K562 (cell line): Measurements from ENCODE around the gene SS18L1. TPM values are rescaled to one million over a fixed set of nuclear protein-coding genes. Genes with fewer than 3 reads are reported as not detected.

Experiments
- ATAC-seq: fragments of 200-7000 bp; cut with Tn5 transposase; 3 replicates; pipeline ENCODE4 v1.9.1; 2020; ENCODE audit warnings: moderate library complexity
- BruUV-seq: library from RNA; stranded (reverse); fragments of 400-500 nt; replicated peaks from 2 replicates; lab custom pipeline; 2021; lab: Mats Ljungman, UMichigan
- CTCF ChIA-PET: fragments of 300-600 bp; formaldehyde crosslinking; extraction: SDS; loops from one replicate; lab custom pipeline; 2021; ENCODE audit warnings: low intra/inter-chr PET ratio; lab: Yijun Ruan, JAX
- POLR2A ChIA-PET: fragments of 300-600, 350-650 bp; sonication (Branson Sonifier 250); formaldehyde crosslinking; extraction: SDS; loops from one replicate; lab custom pipeline; 2021; ENCODE audit warnings: antibody characterized with exemption, inconsistent platforms; lab: Yijun Ruan, JAX
- DNase-seq, 4 experiments: peaks; one replicate each; pipeline versions ENCODE4 v3.0.0 to v3.0.0-alpha.2; 2011 to 2018; ENCODE audit warnings: low spot score in 3 of 4, mixed read lengths in 3 of 4; ENCODE audit errors: extremely low read depth in 1 of 4
- FAIRE-seq: peaks from 2 replicates; lab custom pipeline; 2011; peaks lifted over from hg19 to GRCh38; lab: Jason Lieb, UNC
- H2AFZ ChIP-seq: 2 replicates; pipeline ENCODE4 v1.6.0; 2011; ENCODE audit warnings: low read depth, low read length, control low read depth, inconsistent platforms
- H3K27ac ChIP-seq: fragments of 200-600 bp; 3 replicates; pipeline ENCODE4 v1.8.0; 2011; ENCODE audit warnings: low read depth, mild to moderate bottlenecking, control low read depth, inconsistent platforms, low read length, moderate library complexity, mixed read lengths; ENCODE audit errors: extremely low read depth
- H3K27me3 ChIP-seq, 2 experiments: fragments of 300-600 bp in 1 of 2; 2 replicates in 1 of 2; 3 replicates in 1 of 2; pipeline versions ENCODE4 v1.6.0 to v1.8.0; 2011; ENCODE audit warnings: inconsistent platforms in 2 of 2, low read length in 2 of 2, mild to moderate bottlenecking in 1 of 2, mixed read lengths in 1 of 2, moderate library complexity in 1 of 2; ENCODE audit not compliant: control insufficient read depth in 2 of 2, insufficient read depth in 2 of 2
- H3K36me3 ChIP-seq: fragments of 300-600 bp; 3 replicates; pipeline ENCODE4 v1.8.0; 2011; ENCODE audit warnings: mild to moderate bottlenecking, low read length, inconsistent platforms; ENCODE audit not compliant: control insufficient read depth, insufficient read depth
- H3K4me1 ChIP-seq, 2 experiments: fragments of 200-600 bp in 1 of 2; replicated peaks in 1 of 2; 2 replicates in 1 of 2; 3 replicates in 1 of 2; pipeline versions ENCODE4 v1.5.1 to v1.8.0; 2011; ENCODE audit warnings: inconsistent platforms in 2 of 2, low read length in 2 of 2, mild to moderate bottlenecking in 1 of 2, mixed read lengths in 1 of 2, moderate library complexity in 1 of 2; ENCODE audit not compliant: control insufficient read depth in 2 of 2, insufficient read depth in 2 of 2
- H3K4me2 ChIP-seq: 2 replicates; pipeline ENCODE4 v1.6.1; 2011; ENCODE audit warnings: low read length, control low read depth, inconsistent platforms, mixed read lengths; ENCODE audit not compliant: insufficient read depth
- H3K4me3 ChIP-seq: fragments of 200-600 bp; sonication (generic), shearing (Covaris generic); 2 replicates; pipeline ENCODE4 v1.5.1; 2016; ENCODE audit warnings: control low read depth, inconsistent platforms
- H3K79me2 ChIP-seq: fragments of 200-600 bp; 3 replicates; pipeline ENCODE4 v1.8.0; 2011; ENCODE audit warnings: low read length, inconsistent platforms; ENCODE audit not compliant: control insufficient read depth, insufficient read depth
- H3K9ac ChIP-seq, 2 experiments: 2 replicates each; pipeline versions ENCODE4 v1.6.0 to v1.6.1; 2011; ENCODE audit warnings: low read depth in 2 of 2, low read length in 2 of 2, control low read depth in 1 of 2, inconsistent platforms in 1 of 2, mild to moderate bottlenecking in 1 of 2, mixed read lengths in 1 of 2; ENCODE audit not compliant: insufficient read depth in 1 of 2
- H3K9me1 ChIP-seq: one replicate; pipeline ENCODE4 v1.6.0; 2011; ENCODE audit warnings: inconsistent platforms, mild to moderate bottlenecking, low read length, moderate library complexity; ENCODE audit not compliant: control insufficient read depth, insufficient read depth
- H3K9me3 ChIP-seq: replicated peaks from 2 replicates; pipeline ENCODE4 v1.5.1; 2011; ENCODE audit warnings: low read depth, low read length, inconsistent platforms; ENCODE audit not compliant: control insufficient read depth, insufficient read depth
- H4K20me1 ChIP-seq: replicated peaks from 2 replicates; pipeline ENCODE4 v1.6.1; 2011; ENCODE audit warnings: low read length, inconsistent platforms, mixed read lengths; ENCODE audit not compliant: control insufficient read depth, insufficient read depth
- BACH1 ChIP-seq: fragments of 200-800 bp; sonication (Bioruptor generic); IDR thresholded peaks from 2 replicates; pipeline ENCODE4 v1.6.1; 2016; ENCODE audit warnings: missing genetic modification characterization, missing compliant biosample characterization
- DNMT1 ChIP-seq: fragments of 450-650 bp; IDR thresholded peaks from 2 replicates; pipeline ENCODE4 v1.6.1; 2016; ENCODE audit warnings: antibody characterized with exemption, mild to moderate bottlenecking
- FOXJ2 ChIP-seq: fragments of 200-800 bp; sonication (Bioruptor generic); IDR thresholded peaks from 2 replicates; pipeline ENCODE4 v1.6.1; 2016; ENCODE audit warnings: missing genetic modification characterization, missing compliant biosample characterization
- FUS ChIP-seq: fragments of 200-400 bp; formaldehyde crosslinking; optimal IDR thresholded peaks from 2 replicates; pipeline ENCODE3; 2017; ENCODE audit warnings: low read depth, low read length
- HDAC3 ChIP-seq: fragments of 450-650 bp; IDR thresholded peaks from 2 replicates; pipeline ENCODE4 v1.6.1; 2018; ENCODE audit warnings: borderline replicate concordance, mild to moderate bottlenecking, moderate library complexity; ENCODE audit not compliant: partially characterized antibody
- ILK ChIP-seq: fragments of 450-650 bp; IDR thresholded peaks from 2 replicates; pipeline ENCODE4 v1.6.1; 2016; ENCODE audit warnings: missing genetic modification characterization, low read depth, mild to moderate bottlenecking, missing compliant biosample characterization, moderate library complexity, borderline replicate concordance
- NFATC3 ChIP-seq: fragments of 450-650 bp; IDR thresholded peaks from 2 replicates; pipeline ENCODE4 v1.6.1; 2017; ENCODE audit warnings: mild to moderate bottlenecking
- PTBP1 ChIP-seq: fragments of 200-400 bp; formaldehyde crosslinking; IDR thresholded peaks from 2 replicates; pipeline ENCODE4 v1.6.1; 2017; ENCODE audit warnings: low read depth, low read length
- PTRF ChIP-seq: fragments of 450-650 bp; IDR thresholded peaks from 2 replicates; pipeline ENCODE4 v1.6.1; 2016; ENCODE audit warnings: mild to moderate bottlenecking, missing genetic modification characterization, missing compliant biosample characterization
- PYGO2 ChIP-seq: fragments of 450-650 bp; IDR thresholded peaks from 2 replicates; pipeline ENCODE4 v1.6.1; 2016; ENCODE audit warnings: mild to moderate bottlenecking, missing genetic modification characterization, moderate library complexity, missing compliant biosample characterization
- SMAD1 ChIP-seq: fragments of 150-350 bp; IDR thresholded peaks from 2 replicates; pipeline ENCODE4 v1.6.1; 2014; ENCODE audit warnings: low read length, low read depth; ENCODE audit not compliant: partially characterized antibody
- SREBF2 ChIP-seq: sonication (generic); formaldehyde crosslinking; IDR thresholded peaks from 2 replicates; pipeline ENCODE4 v1.4.0; 2020; ENCODE audit warnings: mild to moderate bottlenecking, missing genetic modification reagents
- ZBED1 ChIP-seq: IDR thresholded peaks from 2 replicates; pipeline ENCODE4 v1.6.1; 2014
- ZNF551 ChIP-seq: fragments of 250-450 bp; sonication (Bioruptor Pico); IDR thresholded peaks from 2 replicates; pipeline ENCODE4 v1.5.0; 2021; ENCODE audit warnings: mild to moderate bottlenecking, moderate library complexity
- WGBS: fragments of 100-300 bp; shearing (Covaris generic); methylation state at CpG from one replicate; pipeline ENCODE4 v1.1.6; 2016; ENCODE audit warnings: low coverage, mixed read lengths; ENCODE audit not compliant: insufficient coverage; ENCODE audit errors: missing lambda C conversion rate; 5-methylcytosine and 5-hydroxymethylcytosine counted together
- in situ Hi-C: fragments of 300-500 bp; cut with MboI; formaldehyde crosslinking; loops from 4 replicates; pipeline ENCODE4 v1.15.0; 2018; ENCODE audit warnings: inconsistent platforms, mixed read lengths
- intact Hi-C: fragments of 100-400 bp; cut with micrococcal nuclease; formaldehyde crosslinking; loops from 2 replicates; pipeline ENCODE4 v1.14.2; 2022
- polyA plus RNA-seq, 8 experiments: library from polyadenylated mRNA; depleted of rRNA in 4 of 8; stranded (reverse) in 5 of 8; unstranded in 3 of 8; fragments of >200 nt; fragmentation: Nextera tagmentation in 2 of 8; fragmentation: Illumina TruSeq in 1 of 8; extraction: Ambion mirVana in 2 of 8; extraction: Trizol in 1 of 8; gene quantifications; 2 replicates each; pipeline versions ENCODE4 v1.2.1 to v1.2.3, GENCODE V29; 2011 to 2014; ENCODE audit warnings: inconsistent platforms in 1 of 8, missing spikeins in 1 of 8
- total RNA-seq, 7 experiments: library from RNA; depleted of rRNA in 6 of 7; stranded (reverse); fragments of >200 nt in 6 of 7; fragmentation: Illumina TruSeq in 2 of 7; extraction: Trizol in 2 of 7; gene quantifications; 2 replicates each; pipeline versions ENCODE4 v1.2.1 to v1.2.3, GENCODE V29; 2011 to 2021; ENCODE audit warnings: low replicate concordance in 1 of 7
- TF ChIP-seq, protein P1 (sequence below): sonication (generic); formaldehyde crosslinking; IDR thresholded peaks from 2 replicates; pipeline ENCODE4 v1.8.0; 2022; ENCODE audit warnings: mild to moderate bottlenecking, missing genetic modification reagents
- TF ChIP-seq, protein P2 (sequence below): sonication (generic); formaldehyde crosslinking; IDR thresholded peaks from 2 replicates; pipeline ENCODE4 v1.8.0; 2022; ENCODE audit warnings: missing genetic modification reagents, mild to moderate bottlenecking, moderate library complexity, borderline replicate concordance

SS18L1 gene
- total and polyA plus RNA-seq, 9 of the 15 experiments (the other 6 are each of a cell fraction or from before 2014, with no cell fraction given), result 2.7 to 28.3 (median 15.1) TPM

DNA sequence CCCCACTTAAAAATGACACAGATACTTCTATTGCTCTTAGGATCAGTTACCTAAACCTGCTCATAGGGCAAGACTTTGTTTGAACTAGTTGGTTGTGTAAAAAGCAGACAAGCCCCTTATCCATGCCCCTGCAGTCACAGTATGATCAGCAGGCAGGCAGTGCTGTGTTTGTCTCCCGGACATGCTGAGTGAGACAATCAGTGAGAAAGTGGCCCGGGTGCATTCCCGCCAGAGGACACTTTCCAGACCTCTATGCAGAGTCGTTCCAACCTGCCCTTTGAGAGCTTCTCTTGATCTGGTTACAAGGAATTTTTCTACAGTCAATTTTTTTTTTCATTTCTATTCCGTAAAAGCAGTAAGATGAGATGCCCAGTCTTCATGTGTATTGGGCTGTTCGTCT, 15.1 kb upstream of the SS18L1 start:
- no peak for TF ChIP-seq PYGO2
- no peak for TF ChIP-seq ILK (tag)
- no peak for TF ChIP-seq DNMT1
- TF ChIP-seq PTBP1, result no peak
- TF ChIP-seq, protein P1, sequence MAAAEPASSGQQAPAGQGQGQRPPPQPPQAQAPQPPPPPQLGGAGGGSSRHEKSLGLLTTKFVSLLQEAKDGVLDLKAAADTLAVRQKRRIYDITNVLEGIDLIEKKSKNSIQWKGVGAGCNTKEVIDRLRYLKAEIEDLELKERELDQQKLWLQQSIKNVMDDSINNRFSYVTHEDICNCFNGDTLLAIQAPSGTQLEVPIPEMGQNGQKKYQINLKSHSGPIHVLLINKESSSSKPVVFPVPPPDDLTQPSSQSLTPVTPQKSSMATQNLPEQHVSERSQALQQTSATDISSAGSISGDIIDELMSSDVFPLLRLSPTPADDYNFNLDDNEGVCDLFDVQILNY (CRISPR knock-in tag), result no peak
- TF ChIP-seq ZBED1, result no peak
- no peak for TF ChIP-seq BACH1
- TF ChIP-seq, protein P2, sequence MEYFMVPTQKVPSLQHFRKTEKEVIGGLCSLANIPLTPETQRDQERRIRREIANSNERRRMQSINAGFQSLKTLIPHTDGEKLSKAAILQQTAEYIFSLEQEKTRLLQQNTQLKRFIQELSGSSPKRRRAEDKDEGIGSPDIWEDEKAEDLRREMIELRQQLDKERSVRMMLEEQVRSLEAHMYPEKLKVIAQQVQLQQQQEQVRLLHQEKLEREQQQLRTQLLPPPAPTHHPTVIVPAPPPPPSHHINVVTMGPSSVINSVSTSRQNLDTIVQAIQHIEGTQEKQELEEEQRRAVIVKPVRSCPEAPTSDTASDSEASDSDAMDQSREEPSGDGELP (CRISPR knock-in tag), result no peak
- no peak for TF ChIP-seq HDAC3
- no peak for TF ChIP-seq SMAD1
- TF ChIP-seq ZNF551 (CRISPR knock-in tag), result no peak
- no peak for TF ChIP-seq SREBF2 (CRISPR knock-in tag)
- no peak for TF ChIP-seq PTRF (tag)
- TF ChIP-seq FUS, result no peak
- no peak for TF ChIP-seq NFATC3
- TF ChIP-seq FOXJ2 (tag), result no peak
- TF ChIP-seq, all 486 proteins: peak for 0
- CTCF ChIA-PET, result no interaction called here

More for the DNA sequence above, 15.1 kb upstream of the SS18L1 start:
- Histone ChIP-seq H3K9me3 (no peaks in the 10 kb centered on the region), H3K27me3 (no peaks in the 10 kb centered on the region), H3K9me1 (no peaks in the 10 kb centered on the region), H2AFZ (no peak overlapping the region), H3K4me3 (no peak overlapping the region), H4K20me1 (peaks cover 21% of the 10 kb centered on the region), H3K79me2 (peaks cover 22% of the 10 kb centered on the region), H3K27ac (no peak overlapping the region), H3K4me2 (no peak overlapping the region), H3K9ac (no peak overlapping the region), H3K4me1 (peaks cover 6 to 11% of the 10 kb centered on the region in 2 experiments; a peak in 4 of 5 replicates), H3K36me3 (peaks cover 99% of the 10 kb centered on the region)
- POLR2A ChIA-PET, result interaction anchor here (9.5 kb wide), 1 partner anchor 8 kb away, joined by 78 read pairs; no protein-coding TSS in a partner anchor
- BruUV-seq, result no TSS peak
- in situ Hi-C loops (no loop called here), intact Hi-C loops (no loop called here)
- no peak for FAIRE-seq
- 96% methylated on average over 6 of the region's 6 CpGs for WGBS
- no peak for DNase-seq
- ATAC-seq, result no peak
